Colonic mucosa (tissue), 4 donors: ENCODE data around the gene FAM241B. TPM values are rescaled to one million over a fixed set of nuclear protein-coding genes. Genes with fewer than 3 reads are reported as not detected.

Experiments
- DNase-seq: peaks from one replicate; pipeline ENCODE4 v3.0.0-alpha.2; 2020
- H3K27ac ChIP-seq: fragments of 200-600 bp; one replicate; pipeline ENCODE4 v1.8.0; 2021
- H3K27me3 ChIP-seq: fragments of 200-600 bp; one replicate; pipeline ENCODE4 v1.8.0; 2021
- H3K36me3 ChIP-seq: fragments of 200-600 bp; one replicate; pipeline ENCODE4 v1.8.0; 2021
- H3K4me1 ChIP-seq: fragments of 200-600 bp; one replicate; pipeline ENCODE4 v1.8.0; 2021; ENCODE audit warnings: mild to moderate bottlenecking
- H3K4me3 ChIP-seq: fragments of 200-600 bp; one replicate; pipeline ENCODE4 v1.8.0; 2021
- H3K9ac ChIP-seq, 2 donors: one replicate each; pipeline ENCODE4 v1.7.0; 2013; ENCODE audit warnings: control low read depth in 2 of 2, low read depth in 2 of 2, low read length in 2 of 2
- H3K9me3 ChIP-seq: fragments of 200-600 bp; one replicate; pipeline ENCODE4 v1.8.0; 2021
- intact Hi-C: fragments of 100-400 bp; cut with DNase I; formaldehyde crosslinking; loops from one replicate; pipeline ENCODE4 v1.14.1; 2022
- total RNA-seq, 2 donors: library from RNA; stranded (reverse); fragmentation: NEBNext Ultra II Directional in 1 of 2; extraction: Animal tissue kit (Norgen Biotek cat#: 25700) in 1 of 2; gene quantifications; one replicate each; pipeline ENCODE4 v1.2.1, GENCODE V29; 2021
- TF ChIP-seq, protein P1 (sequence below): fragments of 200-600 bp; IDR thresholded peaks from one replicate; pipeline ENCODE4 v1.8.0; 2022; ENCODE audit warnings: antibody characterized with exemption, mild to moderate bottlenecking
- donor health status: healthy.
- donor health status: DM: no; HTN: no; CAD: no.
- donor health status: DM: no; HTN: no; CAD: no.

Gene FAM241B, protein sequence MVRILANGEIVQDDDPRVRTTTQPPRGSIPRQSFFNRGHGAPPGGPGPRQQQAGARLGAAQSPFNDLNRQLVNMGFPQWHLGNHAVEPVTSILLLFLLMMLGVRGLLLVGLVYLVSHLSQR
- total RNA-seq = 1 to 10 TPM; 4.2 to 4.5 TPM

DNA sequence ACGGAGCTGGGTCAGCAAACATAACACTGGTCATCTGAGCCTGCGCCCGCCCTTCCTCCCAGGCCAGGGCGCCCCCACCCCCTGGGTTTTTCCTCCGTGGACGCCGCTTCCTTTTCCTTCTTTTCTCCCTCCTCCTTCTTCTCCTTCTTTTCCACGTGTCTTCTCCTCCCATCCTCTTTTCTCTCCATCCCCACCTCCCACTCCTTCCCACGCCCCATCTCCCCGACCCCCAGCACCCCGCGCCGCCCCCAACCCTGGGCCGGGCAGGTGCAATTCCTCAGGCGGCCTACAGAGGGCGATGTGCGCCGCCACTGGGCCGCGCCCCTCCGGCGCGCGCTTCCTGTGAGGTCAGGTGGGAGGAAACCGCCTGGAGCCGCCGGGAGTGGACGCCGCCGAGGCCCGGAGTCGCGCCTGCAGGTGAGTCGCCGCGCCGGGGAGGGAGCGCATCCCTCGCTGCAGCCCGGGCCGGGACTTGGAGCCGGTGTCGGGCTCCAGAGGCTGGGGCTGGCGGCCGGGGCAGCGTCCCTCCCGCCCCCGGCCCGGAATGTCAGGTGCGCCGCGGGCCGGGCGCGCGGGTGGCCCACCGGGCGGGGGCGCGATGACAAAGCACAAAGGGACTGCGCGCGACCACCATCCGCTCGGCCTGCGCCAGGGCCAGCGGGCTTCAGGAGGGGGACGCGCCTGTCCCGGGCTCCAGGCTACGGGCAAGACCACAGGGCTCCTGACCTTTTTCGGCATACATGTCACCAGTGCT lies at the start of gene FAM241B:
Gene FAM241B, plus strand, starts transcription at position 351 of the 754 bp plus-strand sequence. CDS start 1,497 bp downstream, outside the sequence.
- TF ChIP-seq, protein P1, sequence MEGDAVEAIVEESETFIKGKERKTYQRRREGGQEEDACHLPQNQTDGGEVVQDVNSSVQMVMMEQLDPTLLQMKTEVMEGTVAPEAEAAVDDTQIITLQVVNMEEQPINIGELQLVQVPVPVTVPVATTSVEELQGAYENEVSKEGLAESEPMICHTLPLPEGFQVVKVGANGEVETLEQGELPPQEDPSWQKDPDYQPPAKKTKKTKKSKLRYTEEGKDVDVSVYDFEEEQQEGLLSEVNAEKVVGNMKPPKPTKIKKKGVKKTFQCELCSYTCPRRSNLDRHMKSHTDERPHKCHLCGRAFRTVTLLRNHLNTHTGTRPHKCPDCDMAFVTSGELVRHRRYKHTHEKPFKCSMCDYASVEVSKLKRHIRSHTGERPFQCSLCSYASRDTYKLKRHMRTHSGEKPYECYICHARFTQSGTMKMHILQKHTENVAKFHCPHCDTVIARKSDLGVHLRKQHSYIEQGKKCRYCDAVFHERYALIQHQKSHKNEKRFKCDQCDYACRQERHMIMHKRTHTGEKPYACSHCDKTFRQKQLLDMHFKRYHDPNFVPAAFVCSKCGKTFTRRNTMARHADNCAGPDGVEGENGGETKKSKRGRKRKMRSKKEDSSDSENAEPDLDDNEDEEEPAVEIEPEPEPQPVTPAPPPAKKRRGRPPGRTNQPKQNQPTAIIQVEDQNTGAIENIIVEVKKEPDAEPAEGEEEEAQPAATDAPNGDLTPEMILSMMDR = peak; percentile 93
- DNase-seq = peak; percentile 81
- intact Hi-C loops = loop anchor here (10.0 kb wide), 1 partner anchor 395 kb away; no protein-coding TSS in a partner anchor
- peak within 1 kb of the TSS; percentile 55 to 87 for H3K9ac ChIP-seq
- H3K27me3 ChIP-seq = no peaks in the 10 kb centered on the region
- no peaks in the 10 kb centered on the region for H3K36me3 ChIP-seq
- H3K4me1 ChIP-seq = no peaks in the 10 kb centered on the region
- peak within 1 kb of the TSS; percentile 81 for H3K4me3 ChIP-seq
- no peaks in the 10 kb centered on the region for H3K9me3 ChIP-seq
- H3K27ac ChIP-seq = no peak within 1 kb of the TSS

DNA sequence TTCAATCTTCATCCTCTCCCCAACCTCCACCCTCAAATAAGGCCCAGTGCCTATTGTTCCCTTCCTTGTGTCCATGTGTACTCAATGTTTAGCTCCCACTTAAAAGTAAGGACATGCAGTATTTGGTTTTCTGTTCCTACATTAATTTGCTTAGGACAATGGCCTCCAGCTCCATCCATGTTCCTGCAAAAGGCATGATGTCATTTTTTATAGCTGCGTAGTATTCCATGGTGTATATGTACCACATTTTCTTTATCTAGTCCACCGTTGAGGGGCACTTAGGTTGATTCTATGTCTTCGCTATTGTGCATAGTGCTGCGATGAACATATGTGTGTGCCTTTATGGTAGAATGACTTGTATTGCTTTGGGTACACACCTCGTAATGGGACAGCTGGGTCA lies 49.6 kb upstream of the FAM241B start:
- Histone ChIP-seq H3K4me3 (no peak overlapping the region), H3K36me3 (no peaks in the 10 kb centered on the region), H3K27ac (no peak overlapping the region), H3K9me3 (no peaks in the 10 kb centered on the region), H3K9ac (no peak overlapping the region), H3K4me1 (no peaks in the 10 kb centered on the region), H3K27me3 (peaks cover 27% of the 10 kb centered on the region)
- TF ChIP-seq, protein P1 = no peak
- intact Hi-C loops = no loop called here
- DNase-seq = no peak

DNA sequence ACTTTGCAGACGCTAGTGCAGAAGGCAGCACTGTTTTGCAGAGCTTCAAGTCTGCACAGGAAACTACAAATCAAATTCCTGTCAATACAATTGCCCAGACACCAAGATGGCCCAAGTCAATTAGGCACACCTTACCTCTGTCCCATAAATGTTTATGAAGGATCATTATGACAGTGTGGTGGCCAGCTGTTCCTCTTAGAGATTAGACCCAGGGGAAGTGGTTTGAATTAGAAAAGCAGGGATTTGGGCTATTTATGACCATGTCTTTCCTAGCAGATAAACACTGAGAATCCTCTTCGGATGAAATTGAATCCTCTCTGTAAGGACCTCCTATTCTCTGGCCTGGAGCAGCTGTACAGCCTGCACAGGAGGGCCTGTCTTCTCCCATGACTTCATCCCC lies 46.9 kb upstream of the FAM241B start:
- intact Hi-C loops = no loop called here
- Histone ChIP-seq H3K9me3 (no peaks in the 10 kb centered on the region), H3K36me3 (no peaks in the 10 kb centered on the region), H3K4me3 (no peak overlapping the region), H3K4me1 (no peaks in the 10 kb centered on the region), H3K9ac (no peak overlapping the region), H3K27ac (no peak overlapping the region), H3K27me3 (peaks cover 8% of the 10 kb centered on the region)
- TF ChIP-seq, protein P1 = no peak
- DNase-seq = no peak

DNA sequence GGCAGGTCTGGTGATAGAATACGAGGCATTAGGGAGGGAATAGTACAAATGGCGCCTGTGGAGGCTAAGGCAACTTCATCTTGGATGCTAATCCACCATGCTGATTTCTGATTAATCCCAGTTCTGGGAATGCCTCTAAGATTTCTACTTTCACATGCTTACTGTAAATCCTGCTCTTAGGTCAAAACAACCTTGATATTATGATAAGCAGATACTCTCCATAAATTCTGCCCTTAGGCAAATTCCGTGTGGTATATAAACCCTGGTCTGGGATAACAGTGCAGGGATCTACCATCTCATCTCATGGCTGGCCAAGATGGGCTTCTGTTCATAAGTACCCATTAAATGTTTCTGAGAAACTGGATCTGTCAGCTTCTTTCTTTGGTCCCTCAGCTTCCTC lies 45.4 kb upstream of the FAM241B start:
- H3K36me3 ChIP-seq = no peaks in the 10 kb centered on the region
- H3K9me3 ChIP-seq = no peaks in the 10 kb centered on the region
- H3K27ac ChIP-seq = no peak overlapping the region
- intact Hi-C loops = no loop called here
- no peak overlapping the region for H3K4me3 ChIP-seq
- peaks cover 4% of the 10 kb centered on the region for H3K27me3 ChIP-seq
- H3K4me1 ChIP-seq = no peaks in the 10 kb centered on the region
- TF ChIP-seq, protein P1 = no peak
- no peak for DNase-seq
- no peak overlapping the region for H3K9ac ChIP-seq

DNA sequence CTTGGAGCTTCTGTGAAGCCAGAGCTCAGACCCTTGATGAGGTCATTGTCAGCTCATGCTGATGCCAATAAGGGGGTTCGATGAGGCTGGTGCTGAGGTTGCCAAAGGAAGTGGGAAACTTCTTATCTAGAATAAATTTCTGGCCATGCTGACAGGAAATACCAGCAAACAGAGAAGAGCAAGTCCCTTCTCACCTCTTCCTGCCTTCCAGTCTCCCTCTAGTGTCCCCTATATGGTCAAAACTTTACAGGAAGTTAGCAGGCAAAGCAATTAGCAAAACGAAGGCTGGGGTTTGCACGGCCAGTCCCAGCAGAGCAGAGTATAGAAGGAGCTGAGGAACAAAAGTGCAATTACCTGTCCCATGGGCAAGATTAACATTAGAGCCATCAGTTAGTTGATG lies 41.7 kb upstream of the FAM241B start:
- H3K9me3 ChIP-seq = no peaks in the 10 kb centered on the region
- no peak overlapping the region for H3K9ac ChIP-seq
- no peak overlapping the region for H3K4me3 ChIP-seq
- no peaks in the 10 kb centered on the region for H3K27me3 ChIP-seq
- H3K36me3 ChIP-seq = no peaks in the 10 kb centered on the region
- DNase-seq = no peak
- intact Hi-C loops = no loop called here
- TF ChIP-seq, protein P1 = no peak
- H3K4me1 ChIP-seq = no peaks in the 10 kb centered on the region
- no peak overlapping the region for H3K27ac ChIP-seq
